K562 (cell line): ENCODE results near the gene NKAPL. TPM values are rescaled to one million over a fixed set of nuclear protein-coding genes. Genes with fewer than 3 reads are reported as not detected.

Source experiments
- EGR1 ChIP-seq: fragments of 450-650 bp; conservative IDR thresholded peaks from 2 replicates; pipeline ENCODE4 v1.6.1; 2017; ENCODE audit warnings: mild to moderate bottlenecking
- HMGN3 ChIP-seq: IDR thresholded peaks from 2 replicates; pipeline ENCODE4 v1.6.1; 2011; ENCODE audit warnings: borderline replicate concordance, low read depth, mild to moderate bottlenecking, mixed read lengths, low read length; ENCODE audit not compliant: insufficient read length; ENCODE audit errors: extremely low read depth
- HSF4 ChIP-seq: fragments of 250-450 bp; sonication (Bioruptor Pico); IDR thresholded peaks from 2 replicates; pipeline ENCODE4 v2.1.2; 2022; ENCODE audit warnings: mild to moderate bottlenecking, moderate library complexity, borderline replicate concordance
- MED1 ChIP-seq: sonication (generic); formaldehyde crosslinking; IDR thresholded peaks from 2 replicates; pipeline ENCODE4 v1.8.1; 2023; ENCODE audit warnings: missing genetic modification reagents, borderline replicate concordance
- MITF ChIP-seq: IDR thresholded peaks from 2 replicates; pipeline ENCODE4 v1.6.1; 2014; ENCODE audit warnings: antibody characterized with exemption
- NCOA6 ChIP-seq: fragments of 450-650 bp; IDR thresholded peaks from 2 replicates; pipeline ENCODE4 v1.6.1; 2017; ENCODE audit warnings: mild to moderate bottlenecking
- NUFIP1 ChIP-seq: fragments of 450-650 bp; IDR thresholded peaks from 2 replicates; pipeline ENCODE4 v1.6.1; 2018; ENCODE audit not compliant: partially characterized antibody
- PHB2 ChIP-seq: fragments of 450-650 bp; IDR thresholded peaks from 2 replicates; pipeline ENCODE4 v1.6.1; 2017; ENCODE audit warnings: low read depth
- PML ChIP-seq: IDR thresholded peaks from 2 replicates; pipeline ENCODE4 v1.6.1; 2012; ENCODE audit warnings: low read length, inconsistent platforms
- POLR2A ChIP-seq: fragments of 450-650 bp; conservative IDR thresholded peaks from 2 replicates; pipeline ENCODE4 v1.6.1; 2016
- POLR2G ChIP-seq: fragments of 200-400 bp; formaldehyde crosslinking; IDR thresholded peaks from 2 replicates; pipeline ENCODE4 v1.6.1; 2017; ENCODE audit warnings: low read depth, mild to moderate bottlenecking, antibody characterized with exemption, low read length, moderate library complexity
- RB1 ChIP-seq: fragments of 450-650 bp; IDR thresholded peaks from 2 replicates; pipeline ENCODE4 v1.6.1; 2017; ENCODE audit warnings: low read depth, mild to moderate bottlenecking
- SIX5 ChIP-seq, 2 experiments: IDR thresholded peaks; 2 replicates each; pipeline ENCODE4 v1.6.1; 2011; ENCODE audit warnings: low read length in 2 of 2, borderline replicate concordance in 1 of 2, low read depth in 1 of 2, mild to moderate bottlenecking in 1 of 2, moderate library complexity in 1 of 2; ENCODE audit not compliant: insufficient read depth in 1 of 2
- TFAM ChIP-seq: fragments of 250-450 bp; sonication (Bioruptor Pico); conservative IDR thresholded peaks from 2 replicates; pipeline ENCODE4 v1.5.0; 2021; ENCODE audit warnings: mild to moderate bottlenecking, moderate library complexity
- WHSC1 ChIP-seq: IDR thresholded peaks from one replicate; pipeline ENCODE4 v1.6.1; 2012; ENCODE audit warnings: low read length, control low read depth, inconsistent platforms
- ZBTB17 ChIP-seq: fragments of 450-650 bp; formaldehyde crosslinking; IDR thresholded peaks from 2 replicates; pipeline ENCODE4 v1.4.0; 2020; ENCODE audit warnings: mild to moderate bottlenecking
- ZEB2 ChIP-seq: fragments of 450-650 bp; IDR thresholded peaks from 2 replicates; pipeline ENCODE4 v1.6.1; 2016
- ZNF79 ChIP-seq: fragments of 250-450 bp; sonication (Bioruptor Pico); IDR thresholded peaks from 2 replicates; pipeline ENCODE4 v1.4.0; 2020; ENCODE audit warnings: low read depth, mild to moderate bottlenecking, moderate library complexity
- polyA plus RNA-seq, 8 experiments: library from polyadenylated mRNA; depleted of rRNA in 4 of 8; stranded (reverse) in 5 of 8; unstranded in 3 of 8; fragments of >200 nt; fragmentation: Nextera tagmentation in 2 of 8; fragmentation: Illumina TruSeq in 1 of 8; extraction: Ambion mirVana in 2 of 8; extraction: Trizol in 1 of 8; gene quantifications; 2 replicates each; pipeline versions ENCODE4 v1.2.1 to v1.2.3, GENCODE V29; 2011 to 2014; ENCODE audit warnings: inconsistent platforms in 1 of 8, missing spikeins in 1 of 8
- total RNA-seq, 7 experiments: library from RNA; depleted of rRNA in 6 of 7; stranded (reverse); fragments of >200 nt in 6 of 7; fragmentation: Illumina TruSeq in 2 of 7; extraction: Trizol in 2 of 7; gene quantifications; 2 replicates each; pipeline versions ENCODE4 v1.2.1 to v1.2.3, GENCODE V29; 2011 to 2021; ENCODE audit warnings: low replicate concordance in 1 of 7
- TF ChIP-seq, protein P1 (sequence below): fragments of 200-800 bp; sonication (Bioruptor generic); IDR thresholded peaks from 2 replicates; pipeline ENCODE4 v1.6.1; 2017; ENCODE audit warnings: missing genetic modification characterization, missing compliant biosample characterization
- TF ChIP-seq, protein P2 (sequence below): fragments of 250-450 bp; sonication (Bioruptor Pico); IDR thresholded peaks from 2 replicates; pipeline ENCODE4 v1.5.0; 2020; ENCODE audit warnings: mild to moderate bottlenecking, borderline replicate concordance
- TF ChIP-seq, protein P3 (sequence below): fragments of 450-650 bp; IDR thresholded peaks from 2 replicates; pipeline ENCODE4 v1.6.1; 2016; ENCODE audit warnings: borderline replicate concordance

Gene NKAPL
- total and polyA plus RNA-seq, 9 of the 15 experiments (the other 6 are each of a cell fraction or from before 2014, with no cell fraction given), result not detected

DNA sequence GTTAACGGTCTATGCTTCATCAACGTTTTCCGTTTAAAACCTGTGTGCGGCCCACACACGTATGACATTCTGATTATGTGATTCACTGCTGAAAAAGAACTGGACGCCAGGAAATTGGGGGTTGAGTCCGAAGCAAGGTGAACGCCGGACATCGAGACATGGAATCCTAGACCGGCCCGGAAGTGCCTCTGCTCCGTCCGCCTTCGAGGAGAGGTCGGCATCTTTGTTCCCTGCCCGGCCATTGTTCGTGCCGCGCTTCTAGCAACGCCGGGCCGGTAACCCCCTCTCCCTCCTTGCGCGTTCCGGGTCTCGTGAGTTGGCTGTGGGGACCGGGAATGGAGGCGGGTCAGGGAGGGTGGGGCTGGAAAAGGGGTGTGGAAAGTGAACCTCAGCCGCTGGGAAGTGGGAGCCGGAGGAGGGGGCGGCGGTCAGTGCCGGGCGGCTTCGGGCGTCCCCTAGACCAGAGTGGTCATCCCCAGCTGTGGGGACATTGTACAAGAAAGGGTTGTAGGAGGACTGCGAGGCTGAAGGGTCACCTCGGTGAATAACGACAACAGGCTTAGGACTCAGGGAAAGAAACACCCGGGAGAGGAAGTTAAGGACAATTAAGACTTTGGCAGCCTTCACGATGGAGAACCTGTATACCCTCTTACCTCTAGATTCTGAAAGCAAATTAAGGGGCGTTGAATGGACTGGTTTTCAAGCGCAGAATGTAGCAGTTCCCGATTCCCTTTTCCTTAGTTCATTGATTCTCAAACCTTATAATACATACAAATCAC, 33.9 kb upstream of the NKAPL start, which contains the start of gene ZSCAN9 (continued):
- TF ChIP-seq POLR2A, result peak; percentile 91
- peak; percentile 30; the same call in 1 of the 2 replicates for TF ChIP-seq ZBTB17 (CRISPR knock-in tag)
- no peak for TF ChIP-seq NCOA6
- peak; percentile 28 for TF ChIP-seq NUFIP1
- TF ChIP-seq ZNF79, result no peak
- TF ChIP-seq TFAM (CRISPR knock-in tag), result no peak
- TF ChIP-seq PHB2, result no peak
- TF ChIP-seq EGR1, result peak; percentile 72
- peak; percentile 75 for TF ChIP-seq RB1
- TF ChIP-seq MITF, result no peak
- TF ChIP-seq HMGN3, result peak; percentile 32
- TF ChIP-seq, protein P1, sequence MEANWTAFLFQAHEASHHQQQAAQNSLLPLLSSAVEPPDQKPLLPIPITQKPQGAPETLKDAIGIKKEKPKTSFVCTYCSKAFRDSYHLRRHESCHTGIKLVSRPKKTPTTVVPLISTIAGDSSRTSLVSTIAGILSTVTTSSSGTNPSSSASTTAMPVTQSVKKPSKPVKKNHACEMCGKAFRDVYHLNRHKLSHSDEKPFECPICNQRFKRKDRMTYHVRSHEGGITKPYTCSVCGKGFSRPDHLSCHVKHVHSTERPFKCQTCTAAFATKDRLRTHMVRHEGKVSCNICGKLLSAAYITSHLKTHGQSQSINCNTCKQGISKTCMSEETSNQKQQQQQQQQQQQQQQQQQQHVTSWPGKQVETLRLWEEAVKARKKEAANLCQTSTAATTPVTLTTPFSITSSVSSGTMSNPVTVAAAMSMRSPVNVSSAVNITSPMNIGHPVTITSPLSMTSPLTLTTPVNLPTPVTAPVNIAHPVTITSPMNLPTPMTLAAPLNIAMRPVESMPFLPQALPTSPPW, result peak; percentile 90
- TF ChIP-seq, protein P2, sequence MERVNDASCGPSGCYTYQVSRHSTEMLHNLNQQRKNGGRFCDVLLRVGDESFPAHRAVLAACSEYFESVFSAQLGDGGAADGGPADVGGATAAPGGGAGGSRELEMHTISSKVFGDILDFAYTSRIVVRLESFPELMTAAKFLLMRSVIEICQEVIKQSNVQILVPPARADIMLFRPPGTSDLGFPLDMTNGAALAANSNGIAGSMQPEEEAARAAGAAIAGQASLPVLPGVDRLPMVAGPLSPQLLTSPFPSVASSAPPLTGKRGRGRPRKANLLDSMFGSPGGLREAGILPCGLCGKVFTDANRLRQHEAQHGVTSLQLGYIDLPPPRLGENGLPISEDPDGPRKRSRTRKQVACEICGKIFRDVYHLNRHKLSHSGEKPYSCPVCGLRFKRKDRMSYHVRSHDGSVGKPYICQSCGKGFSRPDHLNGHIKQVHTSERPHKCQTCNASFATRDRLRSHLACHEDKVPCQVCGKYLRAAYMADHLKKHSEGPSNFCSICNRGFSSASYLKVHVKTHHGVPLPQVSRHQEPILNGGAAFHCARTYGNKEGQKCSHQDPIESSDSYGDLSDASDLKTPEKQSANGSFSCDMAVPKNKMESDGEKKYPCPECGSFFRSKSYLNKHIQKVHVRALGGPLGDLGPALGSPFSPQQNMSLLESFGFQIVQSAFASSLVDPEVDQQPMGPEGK (CRISPR knock-in tag), result 0 out of 2 replicates have a peak, but pooled peaks have one; percentile 74
- TF ChIP-seq SIX5 (IDR thresholded peaks at IDR 0.05; ENCODE audit: borderline replicate concordance in 1 of 2, insufficient read depth in 1 of 2, low read depth in 1 of 2, low read length in 2 of 2), result peak; percentile 55 to 63; a peak in 3 of 4 replicates
- TF ChIP-seq, protein P3, sequence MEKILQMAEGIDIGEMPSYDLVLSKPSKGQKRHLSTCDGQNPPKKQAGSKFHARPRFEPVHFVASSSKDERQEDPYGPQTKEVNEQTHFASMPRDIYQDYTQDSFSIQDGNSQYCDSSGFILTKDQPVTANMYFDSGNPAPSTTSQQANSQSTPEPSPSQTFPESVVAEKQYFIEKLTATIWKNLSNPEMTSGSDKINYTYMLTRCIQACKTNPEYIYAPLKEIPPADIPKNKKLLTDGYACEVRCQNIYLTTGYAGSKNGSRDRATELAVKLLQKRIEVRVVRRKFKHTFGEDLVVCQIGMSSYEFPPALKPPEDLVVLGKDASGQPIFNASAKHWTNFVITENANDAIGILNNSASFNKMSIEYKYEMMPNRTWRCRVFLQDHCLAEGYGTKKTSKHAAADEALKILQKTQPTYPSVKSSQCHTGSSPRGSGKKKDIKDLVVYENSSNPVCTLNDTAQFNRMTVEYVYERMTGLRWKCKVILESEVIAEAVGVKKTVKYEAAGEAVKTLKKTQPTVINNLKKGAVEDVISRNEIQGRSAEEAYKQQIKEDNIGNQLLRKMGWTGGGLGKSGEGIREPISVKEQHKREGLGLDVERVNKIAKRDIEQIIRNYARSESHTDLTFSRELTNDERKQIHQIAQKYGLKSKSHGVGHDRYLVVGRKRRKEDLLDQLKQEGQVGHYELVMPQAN, result 0 out of 2 replicates have a peak, but pooled peaks have one; percentile 51
- TF ChIP-seq WHSC1, result no peak
- TF ChIP-seq PML, result peak; percentile 53; the same call in 1 of the 2 replicates
- TF ChIP-seq ZEB2, result peak; percentile 96
- TF ChIP-seq MED1 (CRISPR knock-in tag), result no peak
- no peak for TF ChIP-seq HSF4 (CRISPR knock-in tag)
- peak; percentile 98 for TF ChIP-seq POLR2G
